BE2C (cell line): ENCODE data around the gene ABHD16B.

ENCODE experiments used
- DNase-seq: peaks from one replicate; pipeline ENCODE4 v3.0.0-alpha.2; 2020
- H3K27me3 ChIP-seq: fragments of 250-450 bp; sonication (Bioruptor Pico); 2 replicates; pipeline ENCODE4 v1.5.1; 2020; ENCODE audit warnings: mild to moderate bottlenecking
- H3K36me3 ChIP-seq: fragments of 250-450 bp; sonication (Bioruptor Pico); 2 replicates; pipeline ENCODE4 v1.5.1; 2020; ENCODE audit warnings: mild to moderate bottlenecking
- H3K4me1 ChIP-seq: fragments of 250-450 bp; sonication (Bioruptor Pico); 2 replicates; pipeline ENCODE4 v1.5.1; 2020
- H3K4me3 ChIP-seq: 2 replicates; pipeline ENCODE4 v1.5.1; 2011; ENCODE audit warnings: low read depth, low read length
- H3K9me3 ChIP-seq: fragments of 250-450 bp; sonication (Bioruptor Pico); 2 replicates; pipeline ENCODE4 v1.5.1; 2020
- CTCF ChIP-seq: IDR thresholded peaks from 2 replicates; pipeline ENCODE4 v1.5.1; 2012; ENCODE audit warnings: mild to moderate bottlenecking, low read depth, low read length

ABHD16B gene

GRCh38 chr20:63828951-63829350 lies 32.3 kb upstream of the ABHD16B start:
- H3K4me1 ChIP-seq = no peaks in the 10 kb centered on the region
- H3K9me3 ChIP-seq = no peaks in the 10 kb centered on the region
- DNase-seq = no peak
- H3K27me3 ChIP-seq = peaks cover 32% of the 10 kb centered on the region
- no peak overlapping the region for H3K4me3 ChIP-seq
- H3K36me3 ChIP-seq = no peaks in the 10 kb centered on the region
- TF ChIP-seq CTCF = no peak

- Histone ChIP-seq H3K27me3 (peaks cover 32% of the 10 kb centered on the region), H3K4me3 (no peak overlapping the region), H3K36me3 (no peaks in the 10 kb centered on the region), H3K4me1 (peaks cover 3% of the 10 kb centered on the region; the same call in 1 of the 2 replicates), H3K9me3 (no peaks in the 10 kb centered on the region)
- TF ChIP-seq CTCF = no peak
- no peak for DNase-seq
Measured at GRCh38 chr20:63829603-63829944, 31.7 kb upstream of the ABHD16B start.

GRCh38 chr20:63829945-63830835 lies 31.1 kb upstream of the ABHD16B start:
- no peaks in the 10 kb centered on the region for H3K36me3 ChIP-seq
- H3K4me3 ChIP-seq = no peak overlapping the region
- peaks cover 32% of the 10 kb centered on the region for H3K27me3 ChIP-seq
- H3K4me1 ChIP-seq = peaks cover 4% of the 10 kb centered on the region; the same call in 1 of the 2 replicates
- no peak for TF ChIP-seq CTCF
- H3K9me3 ChIP-seq = no peaks in the 10 kb centered on the region
- DNase-seq = no peak

- DNase-seq = peak; percentile 71
- H3K4me3 ChIP-seq = no peak within 1 kb of the TSS; the same call in 1 of the 2 replicates
Measured at GRCh38 chr20:63830841-63831588, 30.3 kb upstream of the ABHD16B start, which contains the start of gene ZBTB46. TSS of gene ZBTB46 (minus strand) at chr20:63831264. CDS start at chr20:63790757, 40,507 bp downstream.

GRCh38 chr20:63831646-63831992 lies 29.7 kb upstream of the ABHD16B start:
- TF ChIP-seq CTCF = no peak
- Histone ChIP-seq H3K4me3 (no peak overlapping the region; the same call in 1 of the 2 replicates), H3K4me1 (peaks cover 4% of the 10 kb centered on the region; the same call in 1 of the 2 replicates), H3K9me3 (no peaks in the 10 kb centered on the region), H3K36me3 (no peaks in the 10 kb centered on the region), H3K27me3 (peaks cover 32% of the 10 kb centered on the region)
- DNase-seq = no peak

More at GRCh38 chr20:63830841-63831588, 30.3 kb upstream of the ABHD16B start, which contains the start of gene ZBTB46:
- Histone ChIP-seq H3K27me3 (peaks cover 32% of the 10 kb centered on the region), H3K9me3 (no peaks in the 10 kb centered on the region), H3K4me1 (peaks cover 4% of the 10 kb centered on the region; the same call in 1 of the 2 replicates), H3K36me3 (no peaks in the 10 kb centered on the region)
- no peak for TF ChIP-seq CTCF
